NCI-H2196 treated with DMSO at 0.1 percent for 48 hours (cell line): ENCODE results near the gene PRAF2.
A peak's percentile ranks its signal among the peaks of the same experiment; 100 is the strongest.

ENCODE experiments used
- DNase-seq: peaks from one replicate; lab custom pipeline; 2025; ENCODE audit not compliant: unreplicated experiment; lab: John Stamatoyannopoulos, UW

Gene PRAF2

GRCh38 chrX:49075347-49075746 lies 1.5 kb upstream of the PRAF2 start:
- no peak for DNase-seq

DNA sequence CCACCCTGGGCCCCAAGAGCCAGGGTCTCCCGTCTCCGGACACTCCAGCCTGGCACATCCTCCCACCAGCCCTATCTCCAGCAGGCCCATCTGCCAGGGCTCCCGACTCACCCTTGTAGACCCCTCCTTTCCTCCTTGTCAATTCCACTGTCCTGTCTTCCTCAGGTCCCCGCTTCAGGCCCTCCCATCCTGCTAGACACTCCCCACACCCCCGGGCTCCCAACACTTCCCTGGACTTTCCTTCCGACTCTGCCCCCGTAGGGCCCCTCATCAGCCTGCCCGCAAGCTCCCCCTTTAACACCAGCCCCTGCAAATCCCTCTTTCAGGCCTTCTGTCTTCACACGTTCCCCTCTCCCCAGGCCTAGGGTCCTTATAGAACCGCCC lies 1.1 kb downstream of the PRAF2 start:
- DNase-seq = no peak

- no peak for DNase-seq
Measured at GRCh38 chrX:49071877-49072711, 1.7 kb downstream of the PRAF2 start.

GRCh38 chrX:49070988-49071387 lies 2.8 kb downstream of the PRAF2 start:
- DNase-seq = no peak

GRCh38 chrX:49069038-49069437 lies 4.8 kb downstream of the PRAF2 start:
- no peak for DNase-seq

GRCh38 chrX:49067285-49068120 lies 6.3 kb downstream of the PRAF2 start:
- no peak for DNase-seq

GRCh38 chrX:49066690-49067089 lies 7.1 kb downstream of the PRAF2 start:
- DNase-seq = no peak

GRCh38 chrX:49066278-49066677 lies 7.5 kb downstream of the PRAF2 start:
- DNase-seq = no peak

DNA sequence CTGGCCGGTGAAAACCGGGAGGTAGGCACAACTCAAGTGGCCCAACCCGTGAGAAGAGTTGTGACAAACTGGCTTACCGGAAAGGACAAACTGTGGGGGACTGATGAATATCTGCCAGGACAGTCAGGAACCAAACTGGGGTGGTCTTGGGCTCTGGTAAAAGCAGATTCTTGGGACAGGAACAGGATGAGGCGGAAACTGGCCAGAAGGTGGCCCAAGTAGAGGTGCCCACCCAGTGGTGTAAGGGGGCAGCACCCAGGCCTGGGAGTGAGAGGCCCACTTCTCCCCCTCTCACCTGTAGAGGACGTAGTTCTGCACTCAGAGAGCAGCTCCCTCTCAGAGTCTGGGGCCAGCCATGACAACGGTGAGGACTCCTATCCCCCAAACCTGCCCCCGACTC lies 9.1 kb downstream of the PRAF2 start:
- no peak for DNase-seq

DNA sequence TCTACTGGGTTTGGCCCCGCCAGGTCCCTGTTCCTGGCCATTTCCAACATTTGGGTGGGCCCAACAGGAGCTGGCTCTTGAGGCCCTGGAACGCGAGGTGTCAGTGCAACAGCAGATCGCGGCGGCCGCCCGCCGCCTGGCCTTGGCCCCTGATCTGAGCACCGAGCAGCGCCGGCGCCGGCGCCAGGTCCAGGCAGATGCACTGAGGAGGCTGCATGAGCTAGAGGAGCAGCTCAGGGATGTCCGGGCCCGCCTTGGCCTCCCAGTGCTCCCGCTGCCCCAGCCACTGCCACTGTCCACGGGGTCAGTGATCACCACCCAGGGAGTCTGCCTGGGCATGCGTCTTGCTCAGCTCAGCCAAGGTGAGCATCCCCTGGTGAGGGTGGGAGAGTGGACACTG lies 9.5 kb downstream of the PRAF2 start:
- DNase-seq = no peak

DNA sequence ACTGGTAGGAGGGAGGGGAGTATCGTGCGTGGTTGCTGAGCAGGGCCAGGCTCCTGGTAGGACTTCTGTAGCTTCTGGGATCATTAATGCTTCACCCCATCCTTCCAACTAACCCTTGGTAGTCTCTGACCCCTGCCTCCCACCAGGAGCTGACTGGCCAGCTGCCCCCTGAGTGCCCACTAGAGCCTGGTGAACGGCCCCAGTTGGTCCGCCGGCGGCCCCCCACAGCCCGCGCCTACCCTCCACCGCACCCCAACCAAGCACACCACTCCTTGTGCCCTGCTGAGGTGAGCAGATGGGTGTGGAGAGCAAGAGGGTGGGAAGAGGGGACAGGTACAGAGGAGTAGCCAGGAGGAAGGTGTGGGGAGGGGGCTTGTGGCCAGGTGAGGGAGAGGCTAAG lies 10.1 kb downstream of the PRAF2 start:
- no peak for DNase-seq

DNA sequence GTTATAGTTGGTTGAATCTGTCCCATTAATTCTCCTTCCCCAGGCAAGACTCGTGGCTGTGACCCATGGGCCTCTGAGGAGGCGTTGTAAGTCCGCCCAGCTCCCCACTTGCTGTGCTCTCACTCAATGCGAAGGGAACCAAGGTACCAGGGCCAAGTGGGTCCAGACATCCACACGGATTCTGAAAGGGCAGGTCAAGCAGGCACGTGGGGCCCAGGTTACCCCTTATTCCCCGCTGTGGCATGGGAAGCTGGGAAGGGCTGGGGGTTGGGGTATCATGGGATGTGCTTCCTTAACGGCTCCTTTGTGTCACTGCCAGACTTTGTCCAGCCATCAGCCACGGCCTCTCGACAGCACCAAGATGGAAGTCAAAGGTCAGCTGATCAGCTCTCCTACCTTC lies 11.9 kb downstream of the PRAF2 start:
- DNase-seq = no peak

DNA sequence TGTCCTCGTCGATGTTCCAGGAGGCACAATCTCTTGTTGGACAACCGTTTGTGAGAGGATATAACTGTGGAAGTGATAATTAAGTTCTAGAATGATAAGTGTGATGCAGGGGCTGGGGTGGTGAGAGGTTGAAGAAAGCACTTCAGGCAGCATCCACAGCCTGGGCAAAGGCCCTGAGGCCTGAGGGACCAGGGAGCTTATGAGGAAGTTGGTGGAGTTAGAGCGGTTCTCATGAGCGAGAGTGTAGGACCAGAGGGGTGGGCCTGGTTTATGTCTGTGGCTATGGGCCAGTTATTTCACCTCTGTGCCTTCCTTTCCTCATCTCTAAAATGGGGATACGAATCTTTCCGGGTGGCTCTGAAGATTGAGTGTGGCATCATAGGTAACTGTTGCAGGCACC lies 12.3 kb downstream of the PRAF2 start:
- DNase-seq = no peak

DNA sequence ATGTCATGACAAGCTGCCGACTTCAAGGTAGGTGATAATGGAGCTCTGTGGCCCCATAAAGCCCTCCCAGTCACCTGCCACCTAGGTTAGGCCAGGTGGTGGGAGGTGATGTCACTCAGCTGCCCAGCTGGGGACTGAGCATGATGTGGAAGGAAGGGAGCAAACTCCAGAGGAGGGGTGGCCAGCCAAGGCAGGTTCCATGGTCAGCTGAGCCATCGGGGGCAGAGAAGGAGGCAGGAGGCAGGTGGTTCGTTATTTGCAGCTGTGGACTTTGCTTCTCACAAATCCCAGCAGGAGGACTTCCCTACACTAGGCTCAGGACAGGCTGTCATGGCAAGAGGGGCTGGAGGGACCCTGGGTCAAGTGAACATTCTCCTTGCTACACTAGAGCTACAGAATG lies 12.9 kb downstream of the PRAF2 start:
- peak; percentile 12 for DNase-seq

DNA sequence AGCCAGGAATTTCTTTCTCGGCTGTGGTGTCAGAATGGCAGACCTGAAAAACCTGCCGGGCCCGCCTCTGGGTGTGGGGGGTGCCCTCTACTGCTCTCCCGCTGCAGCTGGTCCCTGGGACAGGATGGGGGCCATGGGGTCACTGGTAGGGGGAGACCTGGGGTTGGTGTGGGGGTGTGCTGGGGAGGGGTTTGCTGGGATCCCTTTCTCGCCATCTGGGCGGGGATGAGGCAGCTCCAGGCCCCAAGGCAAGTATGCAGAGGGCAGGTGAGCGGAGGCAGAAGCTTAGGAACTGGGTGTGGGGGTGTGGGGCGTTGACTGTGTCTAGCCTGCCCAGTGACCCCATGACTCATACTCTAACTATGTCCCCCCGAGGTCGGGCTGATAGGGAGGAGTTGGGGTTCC lies 14.1 kb downstream of the PRAF2 start:
- DNase-seq = no peak

DNA sequence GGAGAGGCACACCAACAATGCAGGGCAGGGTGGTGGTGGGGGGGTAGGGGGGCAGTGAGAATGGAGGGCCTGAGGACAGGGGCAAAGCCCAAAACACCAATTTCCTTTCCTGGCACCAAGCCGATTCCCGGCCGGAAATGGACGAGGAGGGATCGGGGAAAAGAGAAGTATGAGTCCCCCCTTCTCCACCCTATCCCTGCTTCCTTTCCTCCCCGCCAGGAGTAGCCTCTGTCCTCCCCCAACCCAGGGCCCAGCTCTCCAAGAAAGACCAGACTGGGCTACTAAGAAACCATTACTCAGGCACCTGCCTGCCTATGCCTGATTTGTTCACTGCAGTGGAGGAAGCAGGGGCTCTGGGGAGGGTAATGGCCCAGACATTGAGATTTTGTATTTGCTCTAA lies 14.6 kb downstream of the PRAF2 start:
- DNase-seq = no peak

DNA sequence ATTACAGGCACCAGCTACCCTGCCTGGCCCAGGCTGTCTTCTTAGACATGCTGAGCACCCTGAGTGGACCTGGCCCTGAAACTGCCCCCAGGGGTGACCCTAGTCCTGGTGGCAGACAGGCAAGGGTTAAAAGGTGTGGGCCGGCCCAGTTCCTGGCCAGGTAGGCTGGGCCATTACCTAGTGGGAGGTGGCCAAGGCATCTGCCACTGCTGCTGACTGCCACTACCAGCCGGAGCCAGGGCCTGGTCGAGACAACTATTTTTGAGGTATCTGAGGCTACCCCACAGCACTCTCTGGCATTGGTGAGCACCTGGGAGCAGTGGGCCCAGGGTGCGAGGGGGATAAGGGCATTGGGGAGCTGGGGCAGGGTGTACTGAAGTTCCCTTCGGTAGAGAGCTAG lies 15.0 kb downstream of the PRAF2 start, which contains the start of gene CCDC120:
Gene CCDC120, plus strand, starts transcription at position 206 of the 400 bp plus-strand sequence. CDS start 3,043 bp downstream, outside the sequence.
- peak; percentile 4 for DNase-seq

DNA sequence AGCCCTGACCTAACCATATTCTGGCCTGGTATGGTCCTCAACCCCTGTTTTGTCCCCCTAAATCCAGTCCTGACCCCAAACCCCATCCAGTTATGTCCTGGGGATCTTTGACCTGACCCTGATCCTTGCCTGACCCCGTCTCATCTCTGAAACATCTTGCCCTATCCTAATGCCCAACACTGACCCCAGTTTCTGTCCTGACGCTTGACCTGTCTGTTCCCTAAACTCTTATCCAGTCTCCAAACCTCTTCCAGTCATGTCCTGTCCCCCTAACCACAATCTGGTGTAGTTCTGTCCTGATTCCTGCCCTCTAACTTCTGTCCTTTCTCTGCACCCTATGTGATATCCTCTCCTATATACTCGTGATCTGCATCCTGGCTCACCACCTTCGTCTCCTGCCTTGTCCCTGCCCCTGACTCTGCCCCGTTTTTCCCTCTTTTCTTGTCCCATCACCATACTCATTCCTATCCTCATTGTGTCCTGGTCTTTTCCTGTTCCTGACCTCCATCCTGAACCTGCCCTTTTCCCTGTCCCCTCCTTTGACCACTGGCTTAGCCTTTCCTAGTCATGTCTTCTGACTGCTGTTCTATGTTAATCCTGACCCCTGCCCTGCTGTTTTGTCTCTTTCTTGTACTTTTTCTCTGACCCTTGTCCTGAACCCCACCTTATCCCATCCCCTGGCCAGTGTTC lies 19.6 kb downstream of the PRAF2 start:
- no peak for DNase-seq

DNA sequence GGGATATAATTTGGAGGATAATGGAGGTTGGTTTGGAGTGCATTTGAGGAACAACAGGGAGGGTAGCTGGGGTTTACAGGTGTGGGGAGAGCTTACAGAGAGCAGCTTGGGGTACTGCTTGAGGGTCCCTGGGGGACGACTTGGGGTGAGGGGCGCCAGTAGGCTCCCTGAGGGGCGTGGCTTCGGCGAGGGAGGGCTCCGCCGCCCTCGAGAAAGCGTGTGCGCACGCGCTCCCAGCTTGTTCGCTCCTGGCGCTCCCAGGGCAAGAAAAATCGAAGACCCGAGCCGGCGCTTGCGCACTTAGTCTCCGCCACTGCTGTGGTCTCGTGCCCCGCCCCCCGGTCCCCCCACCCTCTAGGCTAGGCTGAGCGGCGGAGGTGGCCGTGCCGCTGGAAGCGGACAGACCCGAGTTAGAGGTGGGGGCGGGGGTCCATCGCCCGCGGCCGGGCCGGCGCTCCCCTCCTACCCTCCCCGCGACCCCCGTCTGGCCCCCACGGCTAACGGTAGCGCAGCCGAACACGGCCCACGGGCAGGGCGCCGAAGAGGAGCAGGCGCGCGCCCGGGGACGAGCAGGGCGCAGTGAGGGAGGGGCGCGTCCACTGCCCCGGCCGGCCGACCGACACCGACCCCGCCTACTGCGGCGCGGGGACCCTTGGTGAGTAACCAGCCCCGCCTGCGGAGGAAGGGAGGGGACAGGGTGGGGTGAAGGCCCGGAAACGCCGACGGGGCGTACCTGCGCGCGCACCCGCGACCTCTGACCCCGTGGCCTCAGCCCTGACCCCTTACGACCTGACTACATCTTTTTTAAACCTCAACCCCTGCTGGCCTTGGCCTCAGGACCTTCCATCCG lies 20.4 kb downstream of the PRAF2 start:
- peak; percentile 39 for DNase-seq

- no peak for DNase-seq
Measured at GRCh38 chrX:49043987-49044281, 29.9 kb downstream of the PRAF2 start.
